Small intestine (tissue), 7 donors: ENCODE measurements around the gene ZC3H7A. TPM values are rescaled to one million over a fixed set of nuclear protein-coding genes. Genes with fewer than 3 reads are reported as not detected.

ENCODE experiments used
- DNase-seq, 2 donors: peaks; one replicate each; pipeline versions ENCODE4 v3.0.0 to v3.0.0-alpha.2; 2013
- FAIRE-seq: peaks from 2 replicates; lab custom pipeline; 2012; peaks lifted over from hg19 to GRCh38; lab: Jason Lieb, UNC
- H3K27ac ChIP-seq, 3 donors: one replicate each; pipeline ENCODE4 v1.5.1; 2013; ENCODE audit warnings: low read length in 2 of 3, mild to moderate bottlenecking in 2 of 3, control low read depth in 1 of 3, inconsistent platforms in 1 of 3, low read depth in 1 of 3, moderate library complexity in 1 of 3
- H3K27me3 ChIP-seq, 3 donors: one replicate each; pipeline ENCODE4 v1.6.1; 2013; ENCODE audit warnings: low read length in 3 of 3, inconsistent platforms in 1 of 3; ENCODE audit not compliant: control insufficient read depth in 3 of 3, insufficient read depth in 3 of 3
- H3K36me3 ChIP-seq, 3 donors: one replicate each; pipeline ENCODE4 v1.6.1; 2013; ENCODE audit warnings: low read length in 3 of 3, inconsistent platforms in 1 of 3, low read depth in 1 of 3, mild to moderate bottlenecking in 1 of 3, moderate library complexity in 1 of 3; ENCODE audit not compliant: control insufficient read depth in 3 of 3, insufficient read depth in 2 of 3
- H3K4me1 ChIP-seq, 3 donors: one replicate each; pipeline ENCODE4 v1.6.1; 2013; ENCODE audit warnings: low read length in 2 of 3, inconsistent platforms in 1 of 3, low read depth in 1 of 3, mild to moderate bottlenecking in 1 of 3, moderate library complexity in 1 of 3; ENCODE audit not compliant: control insufficient read depth in 3 of 3, insufficient read depth in 2 of 3
- H3K4me3 ChIP-seq, 3 donors: one replicate each; pipeline ENCODE4 v1.5.1; 2013; ENCODE audit warnings: low read length in 3 of 3, control low read depth in 1 of 3, inconsistent platforms in 1 of 3, low read depth in 1 of 3, mild to moderate bottlenecking in 1 of 3, moderate library complexity in 1 of 3
- H3K9me3 ChIP-seq, 2 donors: one replicate each; pipeline ENCODE4 v1.6.1; 2013; ENCODE audit warnings: low read depth in 1 of 2, low read length in 1 of 2; ENCODE audit not compliant: control insufficient read depth in 2 of 2, insufficient read depth in 1 of 2
- WGBS, 3 donors: extraction: QIAGEN DNeasy Blood & Tissue Kit; methylation state at CpG; one replicate each; pipeline ENCODE4 v1.1.7; 2013; 5-methylcytosine and 5-hydroxymethylcytosine counted together
- polyA plus RNA-seq, 4 donors: library from polyadenylated mRNA; stranded (reverse) in 3 of 4; unstranded in 1 of 4; fragments of 200-250 nt in 3 of 4; fragments of 120-200 nt in 1 of 4; gene quantifications; one replicate each; pipeline versions ENCODE4 v1.2.1 to v1.2.3, GENCODE V29; 2013
- donor health status: healthy with polysubstance abuse.
- donor health status: control.
- donor health status: control.
- donor health status: Bipolar disorder and iron deficiency.
- donor health status: healthy.

ZC3H7A gene
- polyA plus RNA-seq, 4 donors: 21.2 to 51.7 (median 36.9) TPM

DNA sequence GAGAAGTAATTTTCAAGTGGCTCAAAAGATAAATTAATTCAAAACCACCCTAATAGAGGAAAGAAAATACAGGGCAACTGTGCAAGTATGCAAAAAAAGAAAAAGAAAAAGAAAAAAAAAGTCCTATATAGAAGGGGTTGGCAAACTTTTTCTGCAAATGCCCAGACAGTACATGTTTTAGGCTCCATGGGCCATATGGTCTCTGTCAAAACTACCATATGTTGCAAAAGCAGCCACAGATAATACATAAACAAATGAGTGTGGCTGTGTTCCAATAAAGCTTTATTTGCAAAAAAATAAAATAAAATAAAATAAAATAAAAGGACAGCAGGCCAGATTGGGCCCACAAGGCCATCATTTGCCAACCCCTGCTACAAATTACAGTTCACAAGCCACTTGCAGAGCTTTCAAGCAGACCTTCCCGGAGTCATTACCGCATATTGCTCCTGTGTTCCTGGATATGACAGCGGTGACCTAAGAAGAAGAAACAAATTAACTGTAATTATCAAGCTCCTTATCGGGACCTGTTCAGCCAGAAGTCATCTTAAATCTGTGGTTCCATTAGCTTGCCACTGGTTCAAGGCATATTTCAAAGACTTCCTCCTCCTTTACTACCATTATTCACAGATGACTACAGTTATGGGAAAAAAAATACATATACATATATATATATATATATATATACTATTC is 15.9 kb downstream of the ZC3H7A start:
- peak overlapping the region in 1 of 3 donors; percentile 53 for H3K27ac ChIP-seq
- H3K4me3 ChIP-seq: no peak overlapping the region
- peaks cover 0 to 16% (median 5%) of the 10 kb centered on the region in 3 donors for H3K36me3 ChIP-seq
- FAIRE-seq (no peak), DNase-seq (no peak)
- WGBS, 3 donors: 37 to 59% (median 42%) methylated on average over 4 of the region's 4 CpGs
- peaks cover 1 to 19% (median 5%) of the 10 kb centered on the region in 3 donors for H3K4me1 ChIP-seq
- H3K27me3 ChIP-seq: no peaks in the 10 kb centered on the region
- no peaks in the 10 kb centered on the region for H3K9me3 ChIP-seq

DNA sequence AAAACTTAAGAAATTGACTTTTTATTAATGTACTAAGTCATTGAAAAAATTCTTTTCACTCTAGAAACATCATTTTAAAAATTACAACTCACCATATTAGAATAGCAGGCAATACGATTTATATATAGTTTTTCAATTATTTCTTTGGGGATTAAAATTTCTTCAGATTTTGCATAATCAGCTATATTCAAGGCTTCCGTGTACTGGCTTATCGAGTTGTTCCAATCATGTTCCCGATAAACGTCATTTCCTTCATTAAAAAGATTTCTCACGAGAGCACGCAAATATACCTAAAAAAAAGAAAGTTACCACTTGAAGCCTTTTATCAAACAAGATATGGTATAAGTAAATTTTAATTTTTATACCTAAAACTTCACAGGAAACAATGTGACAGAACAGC is 18.0 kb downstream of the ZC3H7A start:
- FAIRE-seq: no peak
- no peaks in the 10 kb centered on the region for H3K27me3 ChIP-seq

DNA sequence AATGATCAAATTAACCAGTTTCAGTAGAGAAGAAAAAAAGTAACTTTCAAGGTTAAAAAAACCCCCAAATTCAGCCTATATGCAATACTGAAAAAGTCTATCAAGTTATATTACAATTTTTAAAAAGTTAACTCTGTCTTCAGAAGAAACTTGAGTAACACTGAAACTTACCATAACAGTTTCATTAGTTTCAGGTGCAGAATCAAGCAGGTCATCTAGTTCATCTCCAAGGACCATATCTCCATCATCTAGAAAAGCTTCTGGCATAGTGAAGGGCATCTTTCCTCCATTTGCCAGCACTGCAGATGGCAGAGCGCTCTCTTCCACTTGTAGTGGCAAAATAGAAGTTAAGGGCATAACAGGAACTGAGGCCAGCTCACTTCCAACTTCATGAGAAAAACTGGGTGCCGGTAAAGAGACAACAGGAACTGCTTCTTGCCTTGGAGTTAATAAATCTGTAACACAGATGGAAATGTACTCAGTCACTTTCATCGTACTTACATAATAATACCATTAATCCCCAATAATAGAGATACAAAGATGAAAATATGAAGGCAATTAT is 22.9 kb downstream of the ZC3H7A start:
- Histone ChIP-seq H3K27ac (peak overlapping the region in 1 of 3 donors; percentile 24), H3K9me3 (no peaks in the 10 kb centered on the region), H3K36me3 (peaks cover 16 to 57% (median 28%) of the 10 kb centered on the region in 3 donors), H3K4me3 (no peak overlapping the region), H3K27me3 (no peaks in the 10 kb centered on the region), H3K4me1 (no peaks in the 10 kb centered on the region)
- no peak for DNase-seq
- WGBS, 3 donors: 86 to 95% (median 87%) methylated on average over 3 of the region's 3 CpGs
- no peak for FAIRE-seq

More for the DNA sequence above, 18.0 kb downstream of the ZC3H7A start:
- Histone ChIP-seq H3K4me1 (peaks cover 0 to 14% (median 2%) of the 10 kb centered on the region in 3 donors), H3K27ac (no peak overlapping the region), H3K9me3 (no peaks in the 10 kb centered on the region), H3K4me3 (no peak overlapping the region), H3K36me3 (peaks cover 2 to 27% (median 13%) of the 10 kb centered on the region in 3 donors)
- WGBS, 3 donors: 97 to 99% (median 98%) methylated on average over 7 of the region's 7 CpGs
- no peak for DNase-seq

DNA sequence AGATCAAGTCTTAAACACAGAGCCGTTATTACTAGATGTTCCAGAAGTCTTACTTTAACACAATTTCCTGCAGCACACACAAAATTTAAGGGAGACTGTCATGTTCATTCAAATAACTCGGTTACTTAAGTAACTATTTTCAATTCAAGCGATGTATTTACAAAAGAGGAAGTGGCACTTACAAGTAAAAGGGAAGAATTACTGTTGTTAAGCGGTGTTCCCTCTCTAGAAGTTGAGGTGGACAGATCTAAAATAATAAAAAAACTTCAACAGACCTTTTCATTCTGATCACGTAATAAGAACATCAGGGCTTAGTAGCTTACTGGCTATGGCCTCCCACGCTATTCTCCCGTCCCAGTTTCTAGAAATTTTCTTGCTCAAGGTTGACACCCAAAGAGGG is 28.2 kb downstream of the ZC3H7A start:
- H3K4me3 ChIP-seq: no peak overlapping the region
- no peaks in the 10 kb centered on the region for H3K9me3 ChIP-seq
- no peaks in the 10 kb centered on the region for H3K27me3 ChIP-seq
- H3K36me3 ChIP-seq: peaks cover 23 to 47% (median 24%) of the 10 kb centered on the region in 3 donors
- H3K4me1 ChIP-seq: no peaks in the 10 kb centered on the region
- 67 to 91% (median 83%) methylated on average over 7 of the region's 7 CpGs for WGBS, 3 donors
- FAIRE-seq: no peak
- DNase-seq: no peak
- no peak overlapping the region for H3K27ac ChIP-seq

DNA sequence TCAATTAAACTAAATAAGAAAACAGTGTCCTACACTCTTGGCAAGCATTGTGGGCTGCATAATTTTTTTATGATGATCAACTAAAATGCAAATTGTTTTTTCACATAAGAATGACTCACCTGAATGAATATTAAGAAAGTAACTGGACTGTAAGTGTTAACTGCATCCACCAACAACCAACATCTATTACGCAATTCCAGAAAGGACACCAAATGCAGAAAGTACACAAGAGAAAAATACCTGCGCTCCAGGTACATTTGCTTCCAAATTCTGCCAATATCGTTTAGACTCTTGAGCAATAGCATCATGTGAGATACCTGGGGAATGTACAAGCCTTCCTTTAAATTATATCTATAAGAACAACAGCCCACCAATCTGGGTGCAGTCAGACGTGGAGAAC is 34.6 kb downstream of the ZC3H7A start:
- FAIRE-seq (no peak), DNase-seq (no peak)
- peaks cover 7 to 26% (median 11%) of the 10 kb centered on the region in 3 donors for H3K36me3 ChIP-seq
- H3K27ac ChIP-seq: no peak overlapping the region
- no peak overlapping the region for H3K4me3 ChIP-seq
- H3K27me3 ChIP-seq: no peaks in the 10 kb centered on the region
- WGBS, 3 donors: 71 to 88% (median 83%) methylated on average over 4 of the region's 4 CpGs
- H3K4me1 ChIP-seq: peaks cover 0 to 17% (median 4%) of the 10 kb centered on the region in 3 donors
- no peaks in the 10 kb centered on the region for H3K9me3 ChIP-seq

DNA sequence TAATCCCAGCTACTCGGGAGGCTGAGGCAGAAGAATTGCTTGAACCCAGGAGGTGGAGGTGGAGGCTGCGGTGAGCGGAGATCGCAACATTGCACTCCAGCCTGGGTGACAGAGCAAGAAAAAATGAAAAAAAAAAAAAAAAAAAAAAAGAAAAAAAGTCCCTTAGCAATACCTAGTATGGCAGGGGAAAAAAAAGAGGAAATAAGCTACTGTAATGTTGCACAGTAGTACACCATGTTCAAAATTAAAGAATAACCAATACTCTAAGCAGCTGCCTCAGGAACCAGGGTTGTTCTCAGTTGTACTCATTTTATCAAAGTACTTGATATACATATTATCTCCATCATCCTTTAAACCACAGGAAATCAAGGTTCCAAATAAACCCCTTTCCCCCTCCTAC is 37.1 kb downstream of the ZC3H7A start:
- H3K27ac ChIP-seq: no peak overlapping the region
- H3K9me3 ChIP-seq: no peaks in the 10 kb centered on the region
- 36 to 85% (median 66%) methylated on average over 4 of the region's 4 CpGs for WGBS, 3 donors
- DNase-seq (no peak), FAIRE-seq (no peak)
- peaks cover 3 to 18% (median 4%) of the 10 kb centered on the region in 3 donors for H3K4me1 ChIP-seq
- no peak overlapping the region for H3K4me3 ChIP-seq
- H3K36me3 ChIP-seq: peaks cover 4 to 28% (median 11%) of the 10 kb centered on the region in 3 donors
- no peaks in the 10 kb centered on the region for H3K27me3 ChIP-seq

DNA sequence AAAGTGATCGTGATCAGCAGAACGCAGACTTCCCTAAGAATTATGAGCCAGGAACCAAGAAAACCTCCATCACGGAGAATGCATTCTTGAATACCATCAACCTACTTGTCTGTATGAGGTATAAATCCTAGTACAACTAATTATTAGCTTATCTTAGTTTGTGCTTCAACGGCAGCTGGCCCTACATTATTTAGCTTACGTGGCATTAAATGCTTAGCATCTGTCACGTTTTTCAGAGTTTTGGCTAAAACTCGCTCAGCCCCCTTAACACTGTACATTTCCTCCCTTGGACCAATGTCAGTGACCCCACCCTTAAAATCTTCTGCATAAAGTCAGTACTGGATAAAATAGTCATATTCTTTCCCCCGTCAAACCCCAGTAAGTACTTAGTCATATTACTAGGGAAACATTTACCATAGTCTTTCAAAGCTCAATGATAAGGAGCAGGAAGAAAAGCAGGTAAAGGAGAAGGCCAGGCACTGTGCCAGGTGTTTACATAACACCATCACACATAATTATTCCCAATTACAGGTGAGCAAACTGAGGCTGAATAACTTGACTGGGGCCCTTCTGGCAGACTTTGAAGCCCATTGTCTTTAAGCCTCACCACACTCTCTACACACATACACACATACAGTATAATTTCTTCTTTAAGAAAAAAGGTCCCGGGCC is 37.8 kb downstream of the ZC3H7A start:
- Histone ChIP-seq H3K27ac (peak overlapping the region; percentile 32 to 75 (median 59)), H3K4me3 (no peak overlapping the region), H3K27me3 (no peaks in the 10 kb centered on the region), H3K36me3 (peaks cover 4 to 35% (median 12%) of the 10 kb centered on the region in 3 donors), H3K9me3 (no peaks in the 10 kb centered on the region), H3K4me1 (peaks cover 3 to 18% (median 4%) of the 10 kb centered on the region in 3 donors)
- FAIRE-seq (no peak), DNase-seq (peak; percentile 80 to 92)
- WGBS, 3 donors: 20 to 59% (median 42%) methylated on average over 9 of the region's 9 CpGs
